ENCODE data around the gene MARCHF10.
"Not testable (repeated sequence)": the region's sequence is repeated elsewhere in the genome, so short reads cannot be mapped to it uniquely, and the experiment has no call there.

MARCHF10 gene, protein sequence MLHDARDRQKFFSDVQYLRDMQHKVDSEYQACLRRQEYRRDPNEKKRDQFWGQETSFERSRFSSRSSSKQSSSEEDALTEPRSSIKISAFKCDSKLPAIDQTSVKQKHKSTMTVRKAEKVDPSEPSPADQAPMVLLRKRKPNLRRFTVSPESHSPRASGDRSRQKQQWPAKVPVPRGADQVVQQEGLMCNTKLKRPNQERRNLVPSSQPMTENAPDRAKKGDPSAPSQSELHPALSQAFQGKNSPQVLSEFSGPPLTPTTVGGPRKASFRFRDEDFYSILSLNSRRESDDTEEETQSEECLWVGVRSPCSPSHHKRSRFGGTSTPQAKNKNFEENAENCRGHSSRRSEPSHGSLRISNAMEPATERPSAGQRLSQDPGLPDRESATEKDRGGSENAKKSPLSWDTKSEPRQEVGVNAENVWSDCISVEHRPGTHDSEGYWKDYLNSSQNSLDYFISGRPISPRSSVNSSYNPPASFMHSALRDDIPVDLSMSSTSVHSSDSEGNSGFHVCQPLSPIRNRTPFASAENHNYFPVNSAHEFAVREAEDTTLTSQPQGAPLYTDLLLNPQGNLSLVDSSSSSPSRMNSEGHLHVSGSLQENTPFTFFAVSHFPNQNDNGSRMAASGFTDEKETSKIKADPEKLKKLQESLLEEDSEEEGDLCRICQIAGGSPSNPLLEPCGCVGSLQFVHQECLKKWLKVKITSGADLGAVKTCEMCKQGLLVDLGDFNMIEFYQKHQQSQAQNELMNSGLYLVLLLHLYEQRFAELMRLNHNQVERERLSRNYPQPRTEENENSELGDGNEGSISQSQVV

DNA sequence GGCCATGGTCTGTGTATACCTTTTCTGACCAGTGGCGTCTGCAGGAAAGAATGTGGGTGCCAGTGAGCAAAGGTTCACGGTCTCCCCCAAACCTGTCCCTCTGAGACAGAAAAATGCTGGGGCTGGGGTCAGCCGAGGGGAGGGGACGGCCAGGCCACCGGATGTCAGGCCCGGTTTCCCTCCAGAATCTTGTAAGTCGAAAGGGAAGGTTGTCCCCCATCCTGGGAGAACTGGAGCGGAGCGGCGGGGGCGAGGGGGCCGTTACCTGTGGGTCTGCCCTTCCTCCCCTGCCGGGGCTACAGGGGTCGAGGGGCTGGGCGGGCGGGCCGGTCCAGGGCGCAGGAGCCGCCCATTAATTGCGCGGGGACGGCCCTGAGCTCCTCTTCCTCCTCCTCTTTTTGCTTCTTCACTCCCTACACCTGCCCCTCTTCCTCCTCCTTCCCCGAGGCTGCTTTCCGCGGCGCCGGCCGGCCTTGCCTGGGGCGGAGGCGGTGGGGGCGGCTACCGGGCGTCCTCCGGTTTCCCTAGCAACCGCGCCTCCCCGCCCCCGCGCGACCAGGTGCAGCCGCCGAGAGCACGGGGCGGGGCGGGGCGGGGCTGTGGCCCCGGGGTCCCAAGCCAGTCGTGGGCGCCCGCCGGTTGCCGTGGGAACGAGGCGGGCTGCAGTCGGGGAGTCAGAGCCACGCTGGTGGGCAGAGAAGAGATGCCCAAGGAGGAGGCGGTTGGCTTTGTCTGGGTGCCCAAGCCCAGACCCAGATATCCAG is at the start of gene MARCHF10:
Gene MARCHF10 (minus strand): TSS at position 503 of the 764 bp plus-strand sequence. CDS start 6,579 bp downstream, outside the sequence.
- no peak for DNase-seq (ENCODE audit: low read depth)

DNA sequence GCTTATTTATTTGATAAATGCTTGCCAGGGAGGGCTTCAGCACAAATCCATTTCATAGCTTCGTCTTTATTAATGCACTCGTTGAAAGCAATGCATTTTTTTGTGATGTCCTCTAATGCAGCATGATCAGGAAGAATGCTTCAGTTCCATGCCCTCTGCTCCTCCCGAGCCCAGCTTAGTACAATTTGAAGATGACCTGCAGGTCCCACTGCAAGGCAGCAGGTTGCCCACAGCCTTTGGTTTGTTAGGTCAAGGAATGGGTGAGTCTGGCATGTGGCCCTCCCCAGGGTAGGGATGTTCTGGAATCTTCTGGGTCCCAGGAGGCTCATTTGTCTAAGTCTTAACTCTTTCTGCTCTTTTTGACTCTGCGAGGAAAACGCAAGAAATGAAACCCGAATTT is 49.4 kb upstream of the MARCHF10 start:
- DNase-seq (ENCODE audit: low read depth) = no peak

DNA sequence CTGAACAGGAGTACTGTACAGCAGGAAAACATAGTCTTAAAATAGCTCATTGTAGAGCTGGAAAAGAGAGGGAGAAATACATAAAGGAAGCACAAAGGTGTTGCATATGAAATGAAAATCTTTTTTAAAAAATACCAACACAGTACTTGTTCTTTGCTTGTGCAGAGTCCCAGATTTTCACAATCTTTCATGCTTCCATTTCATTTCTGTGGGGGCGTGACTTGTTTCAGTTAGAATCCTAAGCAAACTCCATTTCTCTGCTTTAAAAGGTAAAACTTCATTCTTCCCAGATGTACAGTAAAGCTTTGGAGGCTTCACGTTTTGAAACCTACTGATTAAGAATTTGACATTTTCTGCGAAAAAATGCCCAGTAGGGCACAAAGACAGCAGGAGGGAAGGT is 48.5 kb upstream of the MARCHF10 start:
- DNase-seq (ENCODE audit: low read depth) = no peak

DNA sequence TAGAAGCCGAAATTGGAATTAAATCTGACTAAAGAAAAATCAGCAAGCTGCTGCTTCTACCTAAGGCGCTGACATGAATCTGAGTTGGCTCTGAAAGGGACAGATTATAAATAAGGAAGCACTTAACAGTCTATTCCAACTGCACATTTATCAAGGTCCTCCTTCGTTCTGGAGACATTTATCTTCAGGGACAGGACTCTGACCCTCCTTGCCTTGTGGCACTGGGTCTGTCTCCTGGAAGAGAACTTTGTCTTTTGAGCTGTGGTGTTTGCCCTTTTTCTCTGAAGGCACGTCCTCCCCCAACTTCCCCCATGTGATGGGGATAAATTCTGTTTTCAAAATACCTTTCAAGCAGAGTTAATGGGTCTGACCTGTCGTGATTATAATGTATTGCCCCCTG is 47.0 kb upstream of the MARCHF10 start:
- DNase-seq (ENCODE audit: low read depth) = no peak

DNA sequence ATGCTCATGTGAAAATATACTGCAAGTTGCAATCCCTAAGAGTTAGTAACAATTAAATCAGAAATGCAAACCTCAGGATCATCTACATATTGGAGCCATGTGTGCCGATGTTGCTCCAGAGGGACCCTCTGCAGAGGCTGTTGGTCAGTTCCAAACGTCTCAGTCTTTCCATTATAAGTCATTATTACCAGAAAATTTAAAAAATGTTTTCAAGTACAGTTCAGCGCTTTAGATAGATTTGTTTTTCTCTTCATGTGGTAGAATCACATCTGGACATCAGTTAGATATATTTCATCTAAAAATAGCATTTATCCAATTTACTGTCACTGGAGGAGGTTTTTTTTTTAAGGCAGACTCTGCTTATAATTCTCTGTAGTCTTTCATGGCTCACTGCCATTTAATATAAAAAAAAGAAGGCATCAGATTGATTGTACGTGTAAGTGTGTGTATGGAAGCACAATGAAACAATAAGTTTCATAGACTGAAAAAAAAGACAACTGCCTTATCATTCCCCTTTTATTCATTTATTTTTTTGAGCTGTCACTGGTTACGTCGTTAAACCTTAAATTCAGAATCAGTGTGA is 46.1 kb upstream of the MARCHF10 start:
- no peak for DNase-seq (ENCODE audit: low read depth)

DNA sequence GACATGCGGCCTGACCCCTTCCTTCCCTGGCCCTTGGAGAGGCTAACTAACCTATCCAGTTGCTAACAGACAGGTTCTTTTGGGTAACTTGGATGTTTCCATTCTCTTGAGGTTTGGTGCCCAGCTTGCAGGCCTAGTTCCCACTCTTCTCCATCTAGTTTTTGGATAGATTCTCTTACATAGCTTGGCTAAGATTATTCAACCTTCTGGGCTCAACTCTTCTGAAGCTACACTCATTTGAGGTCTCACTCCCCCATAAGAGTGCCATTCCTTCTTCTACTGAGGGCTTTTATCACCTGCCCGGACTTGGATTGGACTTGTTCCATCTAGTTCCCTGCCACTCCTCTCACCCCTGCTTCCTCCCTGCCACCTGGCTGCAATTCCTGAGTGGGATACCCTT is 44.1 kb upstream of the MARCHF10 start:
- DNase-seq (ENCODE audit: low read depth) = no peak

DNA sequence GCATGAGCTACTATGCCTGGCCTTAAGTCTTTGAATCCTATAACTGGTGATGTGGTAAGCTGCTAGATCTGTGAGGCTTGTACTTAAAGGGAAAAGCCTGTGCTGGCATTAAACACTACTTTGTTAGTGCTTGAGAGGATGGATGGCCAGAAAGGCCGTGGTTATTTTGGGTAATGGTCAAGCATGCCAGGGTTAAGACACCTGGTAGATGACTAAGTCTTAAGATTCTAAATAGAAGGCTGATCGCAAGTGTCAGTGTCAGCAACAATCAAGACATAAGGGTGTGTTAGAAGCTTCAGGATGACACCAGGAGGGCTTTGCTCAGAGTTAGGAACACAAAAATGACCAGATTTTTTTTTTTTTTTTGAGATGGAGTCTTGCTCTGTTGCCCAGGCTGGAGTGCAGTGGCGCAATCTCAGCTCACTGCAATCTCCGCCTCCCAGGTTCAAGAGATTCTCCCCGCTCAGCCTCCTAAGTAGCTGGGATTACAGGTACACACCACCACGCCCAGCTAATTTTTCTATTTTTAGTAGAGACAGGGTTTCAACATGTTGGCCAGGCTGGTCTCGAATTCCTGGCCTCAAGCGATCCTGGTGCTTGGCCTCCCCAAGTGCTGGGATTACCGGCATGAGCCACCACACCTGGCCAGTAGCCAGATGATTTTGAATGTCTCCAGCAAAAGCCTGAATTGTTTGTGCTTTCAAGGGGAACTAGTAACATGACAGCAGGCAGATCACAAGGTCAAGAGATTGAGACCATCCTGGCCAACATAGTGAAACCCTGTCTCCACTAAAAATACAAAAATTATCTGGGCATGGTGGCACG is 41.7 kb upstream of the MARCHF10 start:
- DNase-seq (ENCODE audit: low read depth) = not testable (repeated sequence)

DNA sequence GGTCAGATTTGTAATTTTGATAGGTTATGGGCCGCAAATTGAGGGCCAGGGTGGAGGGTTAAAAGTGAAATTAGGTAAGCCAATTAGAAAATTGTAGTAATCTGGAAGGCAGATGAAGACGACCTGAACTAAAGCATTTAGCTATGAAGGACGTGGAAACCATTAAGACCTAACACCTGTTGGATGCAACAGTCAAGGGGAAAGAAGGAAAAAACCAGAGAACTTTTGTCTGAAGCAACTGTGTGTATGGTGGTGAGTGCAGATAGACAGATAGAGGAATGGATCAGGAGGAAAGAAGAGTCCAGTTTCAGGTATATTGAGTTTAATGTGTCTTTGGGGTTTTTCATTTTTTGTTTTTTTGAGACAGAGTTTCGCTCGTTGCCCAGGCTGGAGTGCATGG is 40.2 kb upstream of the MARCHF10 start:
- DNase-seq (ENCODE audit: low read depth) = no peak

DNA sequence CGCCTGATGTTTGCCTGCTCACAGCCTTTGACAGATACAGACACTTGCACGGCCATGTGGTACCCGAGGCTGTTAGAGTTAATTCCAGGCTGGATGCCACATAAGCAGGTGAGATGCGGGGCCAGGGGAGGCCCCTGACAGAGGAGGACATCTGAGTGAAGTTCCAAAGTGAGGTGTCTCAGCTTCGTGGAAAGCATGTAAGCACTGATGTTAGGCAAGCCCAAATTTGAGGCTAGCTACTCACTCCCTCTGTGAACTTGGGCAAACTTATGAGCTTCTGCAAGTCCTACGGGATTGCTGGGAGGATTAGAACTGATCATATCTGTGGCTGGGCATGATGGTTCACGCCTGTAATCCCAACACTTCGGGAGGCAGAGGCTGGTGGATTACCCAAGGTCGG is 39.3 kb upstream of the MARCHF10 start:
- DNase-seq (ENCODE audit: low read depth) = no peak

DNA sequence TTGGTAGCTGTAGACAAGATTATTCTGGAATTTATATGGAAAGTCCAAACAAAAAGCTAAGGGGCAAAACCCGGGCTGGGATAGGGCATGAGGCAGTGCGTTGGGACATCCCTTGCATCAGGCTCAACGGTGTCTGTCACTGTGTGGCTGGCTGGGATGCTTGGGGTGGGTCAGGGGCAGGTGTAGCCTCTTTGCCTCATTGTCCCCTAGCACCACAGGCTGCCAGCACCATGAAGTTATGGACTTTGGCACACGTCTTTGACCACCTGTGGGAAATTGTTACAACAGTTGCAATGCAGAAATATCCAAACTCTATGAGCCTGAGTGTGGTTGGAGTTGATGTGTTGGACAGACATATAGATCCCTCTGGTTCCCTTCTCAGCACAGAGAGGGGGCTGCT is 32.8 kb upstream of the MARCHF10 start:
- DNase-seq (ENCODE audit: low read depth) = no peak

DNA sequence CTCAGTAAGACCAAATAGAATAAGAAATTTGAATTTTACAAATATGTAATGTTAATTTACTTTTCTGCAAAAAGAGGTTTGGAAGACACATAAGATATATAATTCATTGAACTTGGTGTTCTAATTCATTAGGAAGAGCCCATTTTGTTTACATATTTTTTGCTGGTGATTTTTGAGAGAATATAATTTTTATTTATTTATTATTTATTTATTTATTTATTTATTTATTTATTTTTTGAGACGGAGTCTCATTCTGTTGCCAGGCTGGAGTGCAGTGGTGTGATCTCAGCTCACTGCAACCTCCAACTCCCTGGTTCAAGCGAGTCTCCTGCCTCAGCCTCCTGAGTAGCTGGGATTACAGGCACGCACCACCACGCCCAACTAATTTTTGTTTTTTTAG is 25.7 kb upstream of the MARCHF10 start:
- DNase-seq (ENCODE audit: low read depth) = not testable (repeated sequence)

DNA sequence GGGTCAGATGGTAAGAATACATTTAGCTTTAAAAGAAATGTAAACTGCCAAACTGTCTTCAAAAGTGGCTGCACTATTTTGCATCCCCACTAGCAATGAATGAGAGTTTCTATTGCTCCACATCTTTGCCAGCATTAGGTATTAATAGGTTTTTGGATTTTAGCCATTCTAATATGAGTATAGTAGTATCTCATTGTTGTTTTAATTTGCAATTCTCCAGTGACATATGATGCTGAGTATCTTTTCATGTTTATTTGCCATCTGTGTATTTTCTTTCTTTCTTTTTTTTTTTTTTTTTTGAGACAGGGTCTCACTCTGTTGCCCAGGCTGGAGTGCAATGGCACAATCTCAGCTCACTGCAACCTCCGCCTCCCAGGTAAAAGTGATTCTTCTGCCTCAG is 24.3 kb upstream of the MARCHF10 start:
- DNase-seq (ENCODE audit: low read depth) = no peak

DNA sequence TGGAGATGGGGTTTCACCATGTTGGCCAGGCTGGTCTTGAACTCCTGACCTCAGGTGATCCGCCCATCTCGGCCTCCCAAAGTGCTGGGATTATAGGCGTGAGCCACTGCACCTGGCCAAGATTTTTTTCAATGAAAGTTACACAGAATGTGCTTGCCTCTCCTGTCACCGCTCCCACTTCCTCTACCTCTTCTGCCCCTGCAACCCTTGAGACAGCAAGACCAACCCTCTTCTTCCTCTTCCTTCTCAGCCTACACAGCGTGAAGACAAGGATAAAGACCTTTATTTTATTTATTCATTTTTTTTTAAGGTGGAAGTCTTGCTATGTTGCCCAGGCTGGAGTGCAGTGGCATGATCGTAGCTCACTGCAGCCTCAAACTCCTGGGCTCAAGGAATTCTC is 23.0 kb upstream of the MARCHF10 start:
- not testable (repeated sequence) for DNase-seq (ENCODE audit: low read depth)

DNA sequence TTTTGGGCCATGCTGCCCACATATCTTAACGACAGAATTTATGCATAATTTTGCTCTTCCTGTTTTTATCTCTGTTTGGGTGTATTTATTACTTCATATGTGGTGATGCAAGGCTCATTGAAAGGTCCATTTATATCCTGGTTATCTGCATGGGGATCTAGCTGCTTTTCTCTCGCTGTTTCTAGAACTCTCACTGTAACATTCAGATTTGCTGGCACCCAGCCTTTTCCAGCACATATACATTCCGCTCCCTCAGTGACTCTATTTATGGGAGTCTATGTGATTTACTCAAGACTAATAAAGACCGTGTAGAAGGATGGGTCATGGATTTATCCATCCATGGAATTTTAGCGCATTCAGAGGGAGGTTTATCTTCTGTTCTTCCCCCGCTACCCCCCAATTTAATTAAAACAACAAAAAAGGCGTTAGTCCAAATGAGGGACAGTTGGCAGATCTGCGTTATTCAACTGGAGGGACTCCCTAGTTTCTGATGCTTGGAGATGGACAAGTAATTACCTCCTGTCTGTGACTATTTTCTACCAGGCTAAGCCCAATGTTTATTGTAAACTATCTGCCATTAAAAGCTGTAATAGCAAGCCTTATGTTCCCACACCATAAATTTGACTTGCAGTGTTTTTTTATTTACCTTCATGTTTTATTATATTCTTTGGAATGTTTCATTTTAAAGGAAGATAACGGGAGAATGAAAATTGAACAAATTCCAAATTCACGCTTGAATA is 19.8 kb upstream of the MARCHF10 start:
- DNase-seq (ENCODE audit: low read depth) = no peak

DNA sequence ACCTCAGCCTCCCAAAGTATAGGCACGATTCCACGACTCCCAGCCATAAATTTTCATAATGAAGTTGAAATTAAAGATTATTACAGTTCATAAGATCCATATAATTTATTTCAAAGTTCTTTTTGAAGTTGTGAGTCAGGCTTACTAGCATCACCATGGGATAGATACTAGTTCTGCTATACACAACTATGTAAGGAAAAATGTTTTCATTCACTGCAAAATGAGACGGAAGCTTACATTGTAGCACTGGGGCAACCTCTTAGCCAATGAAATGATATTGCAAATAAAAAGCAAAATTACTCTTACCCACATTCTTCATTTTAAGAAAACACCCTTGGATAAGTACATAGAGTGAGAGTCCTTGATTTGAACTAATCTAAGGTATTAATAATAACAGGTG is 18.8 kb upstream of the MARCHF10 start:
- no peak for DNase-seq (ENCODE audit: low read depth)

DNA sequence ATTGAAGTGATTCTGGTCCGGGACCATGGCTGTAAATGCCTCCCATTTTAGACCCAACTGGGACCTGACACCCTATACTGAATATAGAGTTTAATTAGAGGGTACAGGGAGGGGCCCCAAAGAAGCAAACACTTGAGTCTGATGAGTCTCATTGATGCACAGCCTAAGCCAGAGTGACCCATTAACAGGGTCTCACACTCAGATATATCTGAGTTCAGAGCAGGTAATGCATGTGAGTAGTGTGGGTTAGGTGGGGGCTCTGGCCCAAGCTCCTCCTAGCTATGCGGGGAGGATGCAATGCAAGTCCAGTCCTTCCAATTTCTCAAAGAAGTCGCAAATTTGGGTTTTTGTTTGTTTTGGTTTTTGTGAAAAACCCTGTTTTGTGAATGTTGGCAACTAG is 17.1 kb upstream of the MARCHF10 start:
- no peak for DNase-seq (ENCODE audit: low read depth)

DNA sequence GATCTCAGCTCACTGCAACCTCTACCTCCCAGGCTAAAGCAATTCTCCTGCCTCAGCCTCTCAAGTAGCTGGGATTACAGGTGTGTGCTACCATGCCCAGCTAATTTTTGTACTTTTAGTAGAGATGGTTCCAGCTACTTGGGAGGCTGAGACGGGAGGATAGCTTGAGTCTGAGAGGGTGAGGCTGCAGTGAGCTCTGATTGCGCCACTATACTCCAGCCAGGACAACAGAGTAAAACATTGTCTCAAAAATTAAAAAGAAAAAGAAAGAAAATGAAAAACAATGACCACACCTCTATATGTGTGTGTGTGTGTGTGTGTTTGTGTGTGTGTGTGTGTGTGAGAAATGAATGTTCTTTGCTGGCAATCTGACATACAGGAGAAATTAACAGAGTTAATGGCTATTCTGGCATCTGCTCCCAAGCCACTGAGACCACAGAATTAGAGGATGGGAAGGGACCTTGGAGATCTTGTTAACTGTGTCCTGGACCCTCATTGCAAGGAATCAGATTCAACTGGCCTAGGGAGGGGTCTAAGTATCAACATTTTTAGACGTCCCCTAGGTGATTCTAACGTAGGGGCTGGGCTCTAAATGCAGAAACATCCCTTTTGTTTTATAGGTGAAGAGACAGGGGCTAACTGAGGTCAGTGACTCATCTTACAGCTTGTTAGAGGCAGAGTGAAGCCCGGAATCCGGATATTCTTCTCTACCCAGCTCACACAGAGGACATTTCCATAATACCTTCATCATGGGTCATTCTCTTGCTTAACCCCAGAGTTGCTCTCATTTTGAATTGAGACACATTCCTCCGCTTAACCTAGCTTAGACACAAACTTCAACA is 16.4 kb upstream of the MARCHF10 start:
- DNase-seq (ENCODE audit: low read depth) = no peak

DNA sequence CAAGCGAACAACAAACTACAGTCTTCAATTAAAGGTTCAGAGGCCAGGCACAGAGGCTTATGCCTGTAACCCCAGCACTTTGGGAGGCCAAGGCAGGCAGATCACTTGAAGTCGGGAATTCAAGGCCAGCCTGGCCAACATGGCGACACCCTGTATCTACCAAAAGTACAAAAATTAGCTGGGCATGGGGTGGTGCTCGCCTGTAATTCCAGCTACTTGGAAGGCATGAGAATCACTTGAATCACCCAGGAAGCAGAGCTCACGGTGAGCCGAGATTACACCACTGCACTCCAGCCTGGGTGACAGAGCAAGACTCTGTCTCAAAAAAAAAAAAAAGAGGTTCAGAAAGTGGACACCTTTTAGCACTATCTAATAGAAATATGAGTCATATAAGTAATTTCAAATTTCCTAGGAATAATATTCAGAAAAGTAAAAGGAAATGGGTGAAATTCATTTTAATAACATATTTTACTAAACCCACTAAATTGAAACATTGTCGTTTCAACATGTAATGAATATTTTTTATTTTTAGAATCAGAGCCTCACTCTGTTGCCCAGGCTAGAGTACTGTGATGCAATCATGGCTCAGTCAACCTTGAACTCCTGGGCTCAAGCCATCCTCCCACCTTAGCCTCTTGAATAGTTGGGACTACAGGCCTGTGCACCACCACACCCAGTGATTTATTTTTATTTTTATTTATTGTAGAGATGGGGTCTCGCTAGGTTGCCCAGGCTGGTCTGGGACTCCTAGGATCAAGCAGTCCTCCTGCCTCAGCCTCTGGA is 15.2 kb upstream of the MARCHF10 start:
- no peak for DNase-seq (ENCODE audit: low read depth)

Measured in T-helper 22 cell (primary cell).